Transverse colon (tissue), 3 donors: ENCODE measurements around the gene GRAP2.

Experiments used
- CTCF ChIP-seq, 5 experiments: fragments of 200-600 bp in 3 of 5; fragments of 450-650 bp in 2 of 5; sonication (generic) in 3 of 5; IDR thresholded peaks; 1 replicate in 2 of 5; 2 replicates in 3 of 5; pipeline ENCODE4 v1.5.1; 2016 to 2017; ENCODE audit warnings: antibody characterized with exemption in 5 of 5, inconsistent platforms in 3 of 5, mild to moderate bottlenecking in 2 of 5, moderate library complexity in 1 of 5
- POLR2A ChIP-seq: fragments of 450-650 bp; IDR thresholded peaks from one replicate; pipeline ENCODE4 v1.6.1; 2016; ENCODE audit warnings: antibody characterized with exemption, mild to moderate bottlenecking, moderate library complexity

GRCh38 chr22:39877079-39877845 lies 23.6 kb upstream of the GRAP2 start:
- TF ChIP-seq CTCF (IDR thresholded peaks at IDR 0.05) = no peak
- no peak for TF ChIP-seq POLR2A
